Measurements from ENCODE around the gene DEFB129. TPM values are rescaled to one million over a fixed set of nuclear protein-coding genes. Genes with fewer than 3 reads are reported as not detected.

The DEFB129 gene
- not detected in 2 replicates for total RNA-seq

GRCh38 chr20:226958-227357, at the start of gene DEFB129:
Gene DEFB129 (plus strand): TSS chr20:227258. CDS start chr20:227289, 31 bp downstream.

GRCh38 chr20:189611-190010, 37.4 kb upstream of the DEFB129 start, which contains the start of gene DEFB128:
Gene DEFB128 (minus strand): TSS chr20:189711. CDS start chr20:189623, 88 bp downstream.

GRCh38 chr20:257419-257818, 30.4 kb downstream of the DEFB129 start, which contains the start of gene DEFB132:
Gene DEFB132 (plus strand): TSS chr20:257724. CDS start chr20:257779, 55 bp downstream.

Other genes starting within 250 kb of the DEFB129 start
- gene DEFB125, start 139.6 kb upstream of the DEFB129 start, total RNA-seq = not detected in 2 replicates
- gene DEFB126, start 84.7 kb upstream of the DEFB129 start, total RNA-seq = not detected in 2 replicates
- not detected in 2 replicates for gene DEFB127, start 69.8 kb upstream of the DEFB129 start, total RNA-seq
- gene DEFB128, start 37.5 kb upstream of the DEFB129 start, total RNA-seq = not detected in 2 replicates
- not detected in 2 replicates for gene DEFB132, start 30.5 kb downstream of the DEFB129 start, total RNA-seq
- 0.15 and 0.23 TPM in 2 replicates for gene C20orf96, start 63.5 kb downstream of the DEFB129 start, total RNA-seq
- 9.2 and 11.5 TPM in 2 replicates for gene ZCCHC3, start 70.3 kb downstream of the DEFB129 start, total RNA-seq
- gene SOX12, start 98.3 kb downstream of the DEFB129 start, total RNA-seq = 6.6 and 8.9 TPM in 2 replicates
- gene NRSN2, start 119.9 kb downstream of the DEFB129 start, total RNA-seq = 38.7 and 58.4 TPM in 2 replicates
- 309 and 564 TPM in 2 replicates for gene TRIB3, start 153.5 kb downstream of the DEFB129 start, total RNA-seq
- 190 and 417 TPM in 2 replicates for gene RBCK1, start 181.0 kb downstream of the DEFB129 start, total RNA-seq
- 21.2 and 31.8 TPM in 2 replicates for gene TBC1D20, start 235.3 kb downstream of the DEFB129 start, total RNA-seq